Loucy (cell line): Measurements from ENCODE around the gene FANCI.

Experiments used
- EZH2phosphoT487 ChIP-seq: fragments of 200-600 bp; IDR thresholded peaks from 2 replicates; pipeline ENCODE4 v1.6.1; 2018; ENCODE audit warnings: antibody characterized with exemption, mild to moderate bottlenecking, moderate library complexity, borderline replicate concordance
- TF ChIP-seq, protein P1 (sequence below): fragments of 200-600 bp; sonication (generic); conservative IDR thresholded peaks from 2 replicates; pipeline ENCODE4 v1.5.1; 2014; ENCODE audit warnings: mild to moderate bottlenecking, antibody characterized with exemption, low read length

DNA sequence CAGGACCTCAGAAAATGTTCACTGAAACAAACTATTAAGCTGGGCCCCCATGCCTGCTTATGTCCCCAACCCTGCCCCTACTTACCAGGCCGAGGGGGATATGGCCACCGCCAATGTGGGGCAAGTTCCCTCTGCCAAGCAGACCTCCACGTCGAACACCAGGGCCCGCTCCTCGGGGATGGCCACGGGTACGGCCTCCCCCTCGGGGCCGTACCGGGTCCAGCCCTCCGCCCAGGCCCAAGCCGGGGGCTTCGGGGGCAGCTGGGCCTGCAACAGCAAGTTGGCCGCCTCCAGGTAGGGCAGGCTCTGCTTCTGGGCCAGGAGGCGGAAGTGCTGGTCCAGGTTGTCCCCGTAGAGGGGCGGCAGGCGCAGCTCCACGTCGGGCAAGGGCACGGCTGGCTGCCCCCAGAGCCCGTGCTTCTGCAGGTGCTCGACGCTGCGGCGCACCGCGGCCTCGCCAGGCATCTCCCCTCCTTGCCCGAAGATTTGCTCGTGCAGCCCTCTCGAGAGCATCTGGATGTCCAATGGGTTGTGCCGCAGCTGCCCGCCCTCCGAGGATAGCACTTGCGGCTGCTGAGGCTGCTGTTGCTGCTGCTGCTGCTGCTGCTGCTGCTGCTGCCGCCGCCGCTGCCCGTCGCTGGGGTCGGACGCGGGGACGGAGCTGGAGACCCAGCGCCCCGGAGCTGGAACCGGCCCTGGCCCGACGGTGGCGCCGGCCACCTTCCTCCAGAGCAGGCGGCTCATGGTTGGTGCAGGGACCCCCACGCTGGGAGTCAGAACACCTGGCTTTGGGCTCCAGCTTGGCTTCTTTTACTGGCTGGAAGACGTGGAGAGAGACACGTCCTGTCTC, 89.5 kb downstream of the FANCI start:
- TF ChIP-seq, protein P1, sequence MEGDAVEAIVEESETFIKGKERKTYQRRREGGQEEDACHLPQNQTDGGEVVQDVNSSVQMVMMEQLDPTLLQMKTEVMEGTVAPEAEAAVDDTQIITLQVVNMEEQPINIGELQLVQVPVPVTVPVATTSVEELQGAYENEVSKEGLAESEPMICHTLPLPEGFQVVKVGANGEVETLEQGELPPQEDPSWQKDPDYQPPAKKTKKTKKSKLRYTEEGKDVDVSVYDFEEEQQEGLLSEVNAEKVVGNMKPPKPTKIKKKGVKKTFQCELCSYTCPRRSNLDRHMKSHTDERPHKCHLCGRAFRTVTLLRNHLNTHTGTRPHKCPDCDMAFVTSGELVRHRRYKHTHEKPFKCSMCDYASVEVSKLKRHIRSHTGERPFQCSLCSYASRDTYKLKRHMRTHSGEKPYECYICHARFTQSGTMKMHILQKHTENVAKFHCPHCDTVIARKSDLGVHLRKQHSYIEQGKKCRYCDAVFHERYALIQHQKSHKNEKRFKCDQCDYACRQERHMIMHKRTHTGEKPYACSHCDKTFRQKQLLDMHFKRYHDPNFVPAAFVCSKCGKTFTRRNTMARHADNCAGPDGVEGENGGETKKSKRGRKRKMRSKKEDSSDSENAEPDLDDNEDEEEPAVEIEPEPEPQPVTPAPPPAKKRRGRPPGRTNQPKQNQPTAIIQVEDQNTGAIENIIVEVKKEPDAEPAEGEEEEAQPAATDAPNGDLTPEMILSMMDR: no peak
- TF ChIP-seq EZH2phosphoT487: no peak
